DOHH2 (cell line): ENCODE measurements around the gene TEKT3.

Source experiments
- H3F3A ChIP-seq: fragments of 200-600 bp; sonication (generic), shearing (Covaris generic); 2 replicates; pipeline ENCODE4 v1.6.0; 2016; ENCODE audit warnings: antibody characterized with exemption, mild to moderate bottlenecking; ENCODE audit not compliant: control insufficient read depth, insufficient read depth
- H3K27ac ChIP-seq: fragments of 200-600 bp; sonication (generic); 2 replicates; pipeline ENCODE4 v1.5.1; 2014; ENCODE audit warnings: low read depth, mild to moderate bottlenecking, low read length, moderate library complexity
- H3K27me3 ChIP-seq: fragments of 200-600 bp; sonication (generic); 2 replicates; pipeline ENCODE4 v1.6.1; 2014; ENCODE audit warnings: mild to moderate bottlenecking, low read length, mixed read lengths; ENCODE audit not compliant: control insufficient read depth
- H3K36me3 ChIP-seq: fragments of 200-600 bp; sonication (generic); 2 replicates; pipeline ENCODE4 v1.6.1; 2014; ENCODE audit warnings: mild to moderate bottlenecking, low read length, moderate library complexity, mixed read lengths; ENCODE audit not compliant: control insufficient read depth
- H3K4me1 ChIP-seq: fragments of 200-600 bp; sonication (generic); 2 replicates; pipeline ENCODE4 v1.6.1; 2014; ENCODE audit warnings: mild to moderate bottlenecking, low read length, mixed read lengths; ENCODE audit not compliant: control insufficient read depth
- H3K4me2 ChIP-seq: fragments of 200-600 bp; sonication (generic); 2 replicates; pipeline ENCODE4 v1.6.0; 2014; ENCODE audit warnings: mild to moderate bottlenecking, low read length, moderate library complexity
- H3K4me3 ChIP-seq: fragments of 200-600 bp; sonication (generic); 2 replicates; pipeline ENCODE4 v1.5.1; 2014; ENCODE audit warnings: mild to moderate bottlenecking, low read length, mixed read lengths
- H3K79me2 ChIP-seq: fragments of 200-600 bp; sonication (generic); 2 replicates; pipeline ENCODE4 v1.6.1; 2014; ENCODE audit warnings: mild to moderate bottlenecking, low read length, mixed read lengths; ENCODE audit not compliant: control insufficient read depth
- H3K9me2 ChIP-seq: fragments of 200-600 bp; sonication (generic); replicated peaks from 2 replicates; pipeline ENCODE4 v1.6.1; 2014; ENCODE audit warnings: mild to moderate bottlenecking, low read length, mixed read lengths; ENCODE audit not compliant: control insufficient read depth
- H3K9me3 ChIP-seq: fragments of 200-600 bp; sonication (generic); 2 replicates; pipeline ENCODE4 v1.6.1; 2014; ENCODE audit warnings: antibody characterized with exemption, low read length, mixed read lengths; ENCODE audit not compliant: control insufficient read depth, insufficient read depth
- H4K20me1 ChIP-seq: fragments of 200-600 bp; sonication (generic); 2 replicates; pipeline ENCODE4 v1.6.0; 2014; ENCODE audit warnings: low read depth, mild to moderate bottlenecking, antibody characterized with exemption, low read length, moderate library complexity; ENCODE audit not compliant: control insufficient read depth, insufficient read depth
- CTCF ChIP-seq: fragments of 200-600 bp; sonication (generic); IDR thresholded peaks from one replicate; pipeline ENCODE4 v1.5.1; 2014; ENCODE audit warnings: antibody characterized with exemption, mild to moderate bottlenecking, low read depth, low read length; ENCODE audit not compliant: poor library complexity, severe bottlenecking
- EZH2phosphoT487 ChIP-seq: fragments of 200-600 bp; sonication (generic); IDR thresholded peaks from 2 replicates; pipeline ENCODE4 v1.6.1; 2017; ENCODE audit warnings: borderline replicate concordance, mild to moderate bottlenecking, antibody characterized with exemption, low read length, moderate library complexity, mixed read lengths

Gene TEKT3

GRCh38 chr17:15348021-15348420 lies 6.6 kb upstream of the TEKT3 start:
- TF ChIP-seq EZH2phosphoT487 (no peak), CTCF (no peak)
- H3F3A ChIP-seq, result no peaks in the 10 kb centered on the region
- no peaks in the 10 kb centered on the region for H4K20me1 ChIP-seq
- H3K4me1 ChIP-seq, result no peaks in the 10 kb centered on the region
- H3K4me2 ChIP-seq, result no peak overlapping the region
- no peaks in the 10 kb centered on the region for H3K9me2 ChIP-seq
- no peaks in the 10 kb centered on the region for H3K27me3 ChIP-seq
- no peaks in the 10 kb centered on the region for H3K9me3 ChIP-seq
- no peaks in the 10 kb centered on the region for H3K79me2 ChIP-seq
- no peak overlapping the region for H3K27ac ChIP-seq
- no peaks in the 10 kb centered on the region for H3K36me3 ChIP-seq
- H3K4me3 ChIP-seq, result no peak overlapping the region

DNA sequence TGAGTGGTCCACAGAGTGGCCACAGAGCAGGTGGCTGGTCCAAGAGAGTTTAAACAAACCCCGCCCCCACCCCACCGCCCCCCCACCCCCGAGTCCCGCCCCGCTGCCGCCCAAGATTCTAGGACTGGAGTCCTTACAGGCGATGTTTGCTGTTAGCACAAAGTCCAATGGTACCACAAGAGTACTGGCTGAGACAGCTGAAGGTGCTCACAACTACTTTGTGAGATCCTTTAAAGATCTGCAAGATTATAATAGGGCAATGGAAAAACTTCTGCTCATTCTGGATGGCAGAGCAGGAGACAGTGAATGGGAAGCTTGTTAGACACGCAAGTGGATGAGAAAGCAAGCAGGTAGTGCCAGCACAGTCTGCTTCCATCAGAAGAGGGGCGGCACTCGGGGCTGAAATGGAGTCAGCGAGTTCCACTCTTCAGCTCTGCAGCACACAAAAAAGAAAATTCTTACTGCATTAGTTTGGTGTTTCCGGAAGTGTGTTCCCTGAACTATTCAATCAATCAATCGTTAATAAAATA lies 4.7 kb upstream of the TEKT3 start:
- Histone ChIP-seq H3K36me3 (no peaks in the 10 kb centered on the region), H3F3A (no peaks in the 10 kb centered on the region), H3K4me2 (no peak overlapping the region), H3K4me1 (no peaks in the 10 kb centered on the region), H3K4me3 (no peak overlapping the region), H3K79me2 (no peaks in the 10 kb centered on the region), H3K9me3 (no peaks in the 10 kb centered on the region), H3K9me2 (no peaks in the 10 kb centered on the region), H3K27ac (no peak overlapping the region), H3K27me3 (no peaks in the 10 kb centered on the region), H4K20me1 (no peaks in the 10 kb centered on the region)
- no peak for TF ChIP-seq CTCF
- no peak for TF ChIP-seq EZH2phosphoT487

DNA sequence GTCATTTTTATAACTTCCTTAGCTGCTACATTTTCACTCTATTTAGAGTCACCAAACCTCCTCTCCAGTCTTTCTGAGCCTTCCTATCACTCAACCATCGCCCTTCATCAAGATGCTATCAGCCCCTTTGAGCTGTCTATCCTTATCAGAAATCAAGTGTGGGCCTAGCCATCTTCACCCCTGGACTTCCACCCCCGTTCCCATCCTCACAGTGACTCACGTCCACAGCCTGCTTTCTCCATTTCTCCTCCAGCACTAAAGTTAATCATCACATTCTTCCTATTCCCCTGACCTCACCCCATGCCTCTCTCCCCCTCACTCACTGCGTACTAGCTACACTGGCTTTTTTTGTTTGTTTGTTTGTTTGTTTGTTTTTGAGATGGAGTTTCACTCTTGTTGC lies 2.4 kb upstream of the TEKT3 start:
- Histone ChIP-seq H3K4me2 (no peak overlapping the region), H4K20me1 (no peaks in the 10 kb centered on the region), H3K27ac (no peak overlapping the region), H3K9me3 (no peaks in the 10 kb centered on the region), H3K4me1 (no peaks in the 10 kb centered on the region), H3K9me2 (no peaks in the 10 kb centered on the region), H3F3A (no peaks in the 10 kb centered on the region), H3K79me2 (no peaks in the 10 kb centered on the region), H3K27me3 (no peaks in the 10 kb centered on the region), H3K4me3 (no peak overlapping the region), H3K36me3 (no peaks in the 10 kb centered on the region)
- TF ChIP-seq CTCF (no peak), EZH2phosphoT487 (no peak)
